Measurements from ENCODE around the gene CA4.
A peak's percentile ranks its signal among the peaks of the same experiment; 100 is the strongest.
"Not testable (repeated sequence)": the region's sequence is repeated elsewhere in the genome, so short reads cannot be mapped to it uniquely, and the experiment has no call there.

The CA4 gene

GRCh38 chr17:60149691-60150582 is at the start of gene CA4:
Gene CA4 (plus strand): TSS chr17:60149973. CDS start chr17:60150035, 62 bp downstream.
- peak within 1 kb of the TSS; percentile 73 for H2AFZ ChIP-seq
- H3K27me3 ChIP-seq (ENCODE audit: control insufficient read depth, insufficient read depth, low read length): no peaks in the 10 kb centered on the region
- H3K9ac ChIP-seq: no peak within 1 kb of the TSS
- no peak for TF ChIP-seq CTCF (IDR thresholded peaks at IDR 0.05)
- no peaks in the 10 kb centered on the region for H3K4me1 ChIP-seq
- H3K4me2 ChIP-seq (ENCODE audit: low read length): no peak within 1 kb of the TSS
- no peak within 1 kb of the TSS for H3K27ac ChIP-seq
- H3K9me3 ChIP-seq (ENCODE audit: control insufficient read depth, low read length): no peaks in the 10 kb centered on the region
- H3K79me2 ChIP-seq: no peaks in the 10 kb centered on the region
- no peaks in the 10 kb centered on the region for H3K36me3 ChIP-seq (ENCODE audit: control insufficient read depth, insufficient read depth, low read length)
- H3K4me3 ChIP-seq (ENCODE audit: low read depth, low read length): peak within 1 kb of the TSS; percentile 11

DNA sequence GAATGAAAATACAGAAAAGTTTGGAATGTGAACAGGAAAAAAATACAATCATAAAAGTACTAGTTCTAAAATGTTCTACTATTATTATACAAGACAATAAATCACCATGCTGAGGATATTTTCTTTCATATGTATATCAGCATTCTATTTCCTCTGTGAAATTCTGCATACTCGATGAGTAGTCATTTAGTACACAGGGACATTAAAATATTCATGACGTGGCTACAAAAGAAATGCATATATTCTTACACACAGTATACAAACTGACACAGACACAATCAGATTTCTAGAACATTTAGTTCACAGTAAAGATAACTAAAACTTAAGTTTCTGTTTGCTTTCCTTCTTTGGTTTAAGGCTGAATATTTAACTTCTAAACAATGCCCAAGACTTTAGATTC is 49.2 kb upstream of the CA4 start:
- H3K36me3 ChIP-seq (ENCODE audit: control insufficient read depth, insufficient read depth, low read length); H2AFZ ChIP-seq; H3K4me2 ChIP-seq (ENCODE audit: low read length); H3K4me3 ChIP-seq (ENCODE audit: low read depth, low read length); H3K9ac ChIP-seq; H3K9me3 ChIP-seq (ENCODE audit: control insufficient read depth, low read length); H3K4me1 ChIP-seq; H3K27ac ChIP-seq; H3K27me3 ChIP-seq (ENCODE audit: control insufficient read depth, insufficient read depth, low read length); H3K79me2 ChIP-seq: not testable (repeated sequence)

DNA sequence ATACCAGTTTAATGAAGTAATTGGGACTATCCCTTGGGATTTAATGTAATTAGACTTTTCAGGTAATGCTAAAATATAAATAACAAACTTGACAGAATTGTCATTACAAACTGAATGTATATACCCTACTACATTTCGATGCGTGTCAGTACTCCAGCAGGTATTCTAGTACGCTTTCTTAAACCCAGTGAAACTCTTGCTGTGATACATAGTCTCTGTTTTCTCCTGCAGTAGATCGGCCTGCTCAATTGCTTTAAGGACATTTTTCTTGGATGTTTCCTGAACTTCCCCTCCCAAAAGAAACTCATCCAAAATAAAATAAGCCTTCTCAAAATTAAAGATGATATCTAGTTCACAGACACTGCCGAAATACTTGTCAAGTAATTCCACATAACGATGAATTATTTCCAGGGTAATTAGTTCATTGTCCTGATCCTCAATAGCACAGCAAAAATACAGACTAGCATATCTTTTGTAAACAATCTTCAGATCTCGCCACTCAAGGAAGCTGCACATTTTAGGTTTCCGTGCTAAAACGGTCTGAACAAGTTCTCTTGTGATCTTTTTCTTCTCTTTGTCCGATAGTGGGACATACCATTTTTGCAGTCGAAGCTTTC is 47.6 kb upstream of the CA4 start:
- not testable (repeated sequence) for H3K9ac ChIP-seq; H3K9me3 ChIP-seq (ENCODE audit: control insufficient read depth, low read length); H3K36me3 ChIP-seq (ENCODE audit: control insufficient read depth, insufficient read depth, low read length); H2AFZ ChIP-seq; H3K27ac ChIP-seq; H3K79me2 ChIP-seq; H3K4me2 ChIP-seq (ENCODE audit: low read length); H3K27me3 ChIP-seq (ENCODE audit: control insufficient read depth, insufficient read depth, low read length); H3K4me1 ChIP-seq; H3K4me3 ChIP-seq (ENCODE audit: low read depth, low read length)

GRCh38 chr17:60102632-60103096 is 47.1 kb upstream of the CA4 start:
- no peaks in the 10 kb centered on the region for H3K79me2 ChIP-seq
- H3K9ac ChIP-seq: no peak overlapping the region
- H3K4me2 ChIP-seq (ENCODE audit: low read length): no peak overlapping the region
- H3K36me3 ChIP-seq (ENCODE audit: control insufficient read depth, insufficient read depth, low read length): no peaks in the 10 kb centered on the region
- no peak overlapping the region for H3K27ac ChIP-seq
- H3K9me3 ChIP-seq (ENCODE audit: control insufficient read depth, low read length): no peaks in the 10 kb centered on the region
- H3K4me3 ChIP-seq (ENCODE audit: low read depth, low read length): no peak overlapping the region
- no peaks in the 10 kb centered on the region for H3K27me3 ChIP-seq (ENCODE audit: control insufficient read depth, insufficient read depth, low read length)
- no peaks in the 10 kb centered on the region for H3K4me1 ChIP-seq
- H2AFZ ChIP-seq: no peak overlapping the region
- no peak for TF ChIP-seq CTCF (IDR thresholded peaks at IDR 0.05)

DNA sequence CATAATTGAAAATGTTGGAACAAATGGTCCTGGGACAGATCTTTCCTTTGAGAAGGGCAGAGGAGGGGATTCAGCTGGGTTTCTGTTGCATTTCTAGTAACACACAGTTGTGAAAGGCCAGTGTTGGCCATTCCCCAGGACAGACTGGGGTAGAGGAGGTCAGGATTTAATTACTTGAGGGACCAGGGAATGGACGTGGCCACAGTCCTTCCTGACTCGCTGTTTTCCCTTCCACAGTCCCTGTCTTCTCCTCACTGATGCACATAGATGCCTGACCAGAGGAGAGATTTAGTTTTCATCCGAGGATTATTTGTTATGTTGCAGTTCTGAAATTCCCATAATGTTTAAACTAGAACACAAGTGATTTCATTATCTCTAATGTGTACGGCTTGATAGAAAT is 45.8 kb upstream of the CA4 start:
- Histone ChIP-seq H3K4me3 (ENCODE audit: low read depth, low read length) (no peak overlapping the region), H3K4me1 (no peaks in the 10 kb centered on the region), H3K36me3 (ENCODE audit: control insufficient read depth, insufficient read depth, low read length) (no peaks in the 10 kb centered on the region), H2AFZ (no peak overlapping the region), H3K79me2 (no peaks in the 10 kb centered on the region), H3K9me3 (ENCODE audit: control insufficient read depth, low read length) (no peaks in the 10 kb centered on the region), H3K9ac (no peak overlapping the region), H3K27me3 (ENCODE audit: control insufficient read depth, insufficient read depth, low read length) (no peaks in the 10 kb centered on the region), H3K27ac (no peak overlapping the region), H3K4me2 (ENCODE audit: low read length) (no peak overlapping the region)
- TF ChIP-seq CTCF (IDR thresholded peaks at IDR 0.05): no peak

Data from parathyroid adenoma (tissue), 2 donors.